GM04504 (cell line): ENCODE results near the gene PTGR1.
"Not testable (repeated sequence)": the region's sequence is repeated elsewhere in the genome, so short reads cannot be mapped to it uniquely, and the experiment has no call there.

Experiments used
- DNase-seq: peaks from one replicate; pipeline ENCODE4 v3.0.0-alpha.2; 2012; ENCODE audit warnings: low read depth

The PTGR1 gene

GRCh38 chr9:111613436-111614040, 14.1 kb upstream of the PTGR1 start:
- no peak for DNase-seq

GRCh38 chr9:111610845-111611244, 11.4 kb upstream of the PTGR1 start:
- no peak for DNase-seq

- no peak for DNase-seq
These were observed 10.7 kb upstream of the PTGR1 start for GRCh38 chr9:111610149-111610548.

- no peak for DNase-seq
These were observed 5.7 kb upstream of the PTGR1 start for GRCh38 chr9:111605041-111605559.

GRCh38 chr9:111604054-111604615, 4.7 kb upstream of the PTGR1 start:
- DNase-seq = no peak

- DNase-seq = no peak
These were observed 3.6 kb upstream of the PTGR1 start for GRCh38 chr9:111603041-111603440.

- DNase-seq = peak; percentile 13
These were observed 2.0 kb upstream of the PTGR1 start for GRCh38 chr9:111601237-111602018.

GRCh38 chr9:111599955-111600343, 502 bp upstream of the PTGR1 start:
- no peak for DNase-seq

- peak; percentile 20 for DNase-seq
These were observed 735 bp downstream of the PTGR1 start for GRCh38 chr9:111598733-111599091.

- peak; percentile 23 for DNase-seq
These were observed 1.4 kb downstream of the PTGR1 start for GRCh38 chr9:111597852-111598732.

- no peak for DNase-seq
These were observed 10.6 kb downstream of the PTGR1 start for GRCh38 chr9:111588846-111589245.

GRCh38 chr9:111586378-111586777, 13.1 kb downstream of the PTGR1 start:
- DNase-seq = no peak

- no peak for DNase-seq
These were observed 16.6 kb downstream of the PTGR1 start for GRCh38 chr9:111582888-111583287.

GRCh38 chr9:111572950-111573604, 26.4 kb downstream of the PTGR1 start:
- DNase-seq = peak; percentile 60

- DNase-seq = not testable (repeated sequence)
These were observed 31.3 kb downstream of the PTGR1 start for GRCh38 chr9:111568127-111568526.

GRCh38 chr9:111566234-111566633, 33.2 kb downstream of the PTGR1 start:
- DNase-seq = no peak

- no peak for DNase-seq
These were observed 38.2 kb downstream of the PTGR1 start for GRCh38 chr9:111561165-111561719.

- DNase-seq = peak; percentile 17
These were observed 40.3 kb downstream of the PTGR1 start for GRCh38 chr9:111559000-111559610.

- DNase-seq = not testable (repeated sequence)
These were observed 44.0 kb downstream of the PTGR1 start for GRCh38 chr9:111555425-111555824.

GRCh38 chr9:111548623-111549022, 50.8 kb downstream of the PTGR1 start:
- DNase-seq = no peak
